IMR-90 (cell line): ENCODE results near the gene ZDHHC14. TPM values are rescaled to one million over a fixed set of nuclear protein-coding genes. Genes with fewer than 3 reads are reported as not detected.

ENCODE experiments used
- ATAC-seq: fragments of 200-7000 bp; cut with Tn5 transposase; 2 replicates; pipeline ENCODE4 v1.9.1; 2020; ENCODE audit warnings: low read depth, mild to moderate bottlenecking, moderate library complexity
- BruUV-seq: library from RNA; stranded (reverse); fragments of 400-500 nt; replicated peaks from 2 replicates; lab custom pipeline; 2021; lab: Mats Ljungman, UMichigan
- CTCF ChIA-PET: fragments of 300-600 bp; formaldehyde crosslinking; extraction: SDS; loops from one replicate; lab custom pipeline; 2021; ENCODE audit warnings: antibody characterized with exemption; lab: Yijun Ruan, JAX
- POLR2A ChIA-PET: fragments of 300-600 bp; sonication (Branson Sonifier 250); formaldehyde crosslinking; loops from one replicate; lab custom pipeline; 2022; ENCODE audit warnings: antibody characterized with exemption; ENCODE audit not compliant: unreplicated experiment; lab: Charles Lee
- DNase-seq: peaks from one replicate; pipeline ENCODE4 v3.0.0; 2013
- H2AFZ ChIP-seq: replicated peaks from 2 replicates; pipeline ENCODE3; 2013; ENCODE audit warnings: low read length, mild to moderate bottlenecking; ENCODE audit not compliant: poor library complexity
- H2AK5ac ChIP-seq: 2 replicates; pipeline ENCODE4 v1.6.1; 2013; ENCODE audit warnings: low read depth, low read length, inconsistent platforms
- H2AK9ac ChIP-seq: replicated peaks from 2 replicates; pipeline ENCODE3; 2013; ENCODE audit warnings: mild to moderate bottlenecking, low read depth, low read length, moderate library complexity; ENCODE audit not compliant: poor library complexity
- H2BK120ac ChIP-seq: 2 replicates; pipeline ENCODE4 v1.6.1; 2013; ENCODE audit warnings: low read depth, low read length, inconsistent platforms
- H2BK15ac ChIP-seq: 3 replicates; pipeline ENCODE4 v1.6.1; 2013; ENCODE audit warnings: low read depth, low read length, inconsistent platforms
- H2BK20ac ChIP-seq: 2 replicates; pipeline ENCODE4 v1.6.1; 2013; ENCODE audit warnings: low read depth, mild to moderate bottlenecking, inconsistent platforms, low read length, moderate library complexity
- H2BK5ac ChIP-seq: 2 replicates; pipeline ENCODE4 v1.6.1; 2013; ENCODE audit warnings: mild to moderate bottlenecking, low read depth, low read length, inconsistent platforms; ENCODE audit not compliant: poor library complexity, severe bottlenecking
- H3K14ac ChIP-seq: replicated peaks from 2 replicates; pipeline ENCODE4 v1.6.1; 2013; ENCODE audit warnings: low read depth, low read length, inconsistent platforms
- H3K18ac ChIP-seq: 2 replicates; pipeline ENCODE4 v1.6.1; 2013; ENCODE audit warnings: low read depth, low read length, control low read depth
- H3K23ac ChIP-seq: 2 replicates; pipeline ENCODE4 v1.6.1; 2013; ENCODE audit warnings: low read depth, low read length, inconsistent platforms
- H3K27ac ChIP-seq: 2 replicates; pipeline ENCODE4 v1.5.1; 2013; ENCODE audit warnings: mild to moderate bottlenecking, control low read depth, low read length; ENCODE audit not compliant: insufficient read depth
- H3K27me3 ChIP-seq: 2 replicates; pipeline ENCODE4 v1.6.1; 2013; ENCODE audit warnings: low read length; ENCODE audit not compliant: control insufficient read depth, insufficient read depth
- H3K36me3 ChIP-seq: 2 replicates; pipeline ENCODE4 v1.6.1; 2013; ENCODE audit warnings: low read length, mixed read lengths; ENCODE audit not compliant: control insufficient read depth, insufficient read depth
- H3K4ac ChIP-seq: 2 replicates; pipeline ENCODE4 v1.6.1; 2013; ENCODE audit warnings: low read depth, low read length, inconsistent platforms
- H3K4me1 ChIP-seq: 2 replicates; pipeline ENCODE4 v1.6.1; 2013; ENCODE audit warnings: low read length, mixed read lengths; ENCODE audit not compliant: control insufficient read depth, insufficient read depth
- H3K4me2 ChIP-seq: 2 replicates; pipeline ENCODE4 v1.6.1; 2013; ENCODE audit warnings: low read depth, mild to moderate bottlenecking, control low read depth, low read length, moderate library complexity
- H3K4me3 ChIP-seq: 2 replicates; pipeline ENCODE4 v1.5.1; 2013; ENCODE audit warnings: low read depth, mild to moderate bottlenecking, control low read depth, low read length, moderate library complexity; ENCODE audit not compliant: insufficient read depth
- H3K56ac ChIP-seq: 2 replicates; pipeline ENCODE4 v1.6.1; 2013; ENCODE audit warnings: low read length, inconsistent platforms; ENCODE audit not compliant: insufficient read depth; ENCODE audit errors: extremely low read depth
- H3K79me1 ChIP-seq, 2 experiments: 2 replicates each; pipeline ENCODE4 v1.6.1; 2013; ENCODE audit warnings: low read length in 2 of 2, inconsistent platforms in 1 of 2, low read depth in 1 of 2
- H3K9ac ChIP-seq: 2 replicates; pipeline ENCODE4 v1.6.1; 2013; ENCODE audit warnings: low read depth, low read length, control low read depth
- H3K9me1 ChIP-seq: 2 replicates; pipeline ENCODE4 v1.6.1; 2013; ENCODE audit warnings: low read length, inconsistent platforms; ENCODE audit not compliant: insufficient read depth
- H3K9me3 ChIP-seq: 2 replicates; pipeline ENCODE4 v1.6.1; 2013; ENCODE audit warnings: low read length; ENCODE audit not compliant: control insufficient read depth, insufficient read depth
- H4K20me1 ChIP-seq: 2 replicates; pipeline ENCODE4 v1.6.1; 2013; ENCODE audit warnings: low read length, inconsistent platforms; ENCODE audit not compliant: insufficient read depth
- H4K5ac ChIP-seq: 2 replicates; pipeline ENCODE4 v1.6.1; 2013; ENCODE audit warnings: mild to moderate bottlenecking, low read depth, low read length, control low read depth
- H4K8ac ChIP-seq, 2 experiments: 2 replicates each; pipeline ENCODE4 v1.6.1; 2013; ENCODE audit warnings: low read depth in 2 of 2, low read length in 2 of 2, control low read depth in 1 of 2, inconsistent platforms in 1 of 2
- H4K91ac ChIP-seq: 2 replicates; pipeline ENCODE4 v1.6.1; 2013; ENCODE audit warnings: low read depth, low read length, inconsistent platforms; ENCODE audit not compliant: insufficient read depth
- BHLHE40 ChIP-seq: fragments of 150-350 bp; IDR thresholded peaks from 2 replicates; pipeline ENCODE4 v1.6.1; 2016; ENCODE audit warnings: mild to moderate bottlenecking, low read depth, low read length
- CEBPB ChIP-seq: IDR thresholded peaks from 2 replicates; pipeline ENCODE4 v1.6.1; 2012; ENCODE audit warnings: low read depth, low read length, improper control_type of control experiment
- CHD1 ChIP-seq: IDR thresholded peaks from 2 replicates; pipeline ENCODE4 v1.6.1; 2012; ENCODE audit warnings: low read depth, low read length, improper control_type of control experiment
- ELK1 ChIP-seq: fragments of 150-350 bp; IDR thresholded peaks from 2 replicates; pipeline ENCODE4 v1.6.1; 2016; ENCODE audit warnings: low read depth, mild to moderate bottlenecking, low read length, moderate library complexity, borderline replicate concordance
- FOS ChIP-seq: fragments of 150-350 bp; IDR thresholded peaks from 2 replicates; pipeline ENCODE4 v1.6.1; 2016; ENCODE audit warnings: low read depth, low read length
- MAFK ChIP-seq: IDR thresholded peaks from 2 replicates; pipeline ENCODE4 v1.6.1; 2012; ENCODE audit warnings: low read depth, low read length, improper control_type of control experiment
- MAZ ChIP-seq: IDR thresholded peaks from 2 replicates; pipeline ENCODE4 v1.6.1; 2012; ENCODE audit warnings: low read depth, mild to moderate bottlenecking, low read length, improper control_type of control experiment, moderate library complexity, borderline replicate concordance
- MXI1 ChIP-seq: IDR thresholded peaks from 2 replicates; pipeline ENCODE4 v1.6.1; 2012; ENCODE audit warnings: low read depth, mild to moderate bottlenecking, low read length, moderate library complexity, borderline replicate concordance
- POLR2A ChIP-seq: IDR thresholded peaks from 2 replicates; pipeline ENCODE4 v1.6.1; 2012; ENCODE audit warnings: mild to moderate bottlenecking, low read depth, low read length
- RAD21 ChIP-seq: IDR thresholded peaks from 2 replicates; pipeline ENCODE4 v1.6.1; 2012; ENCODE audit warnings: low read length, improper control_type of control experiment
- RCOR1 ChIP-seq: IDR thresholded peaks from 2 replicates; pipeline ENCODE4 v1.6.1; 2012; ENCODE audit warnings: mild to moderate bottlenecking, low read length, improper control_type of control experiment; ENCODE audit not compliant: insufficient replicate concordance
- RFX5 ChIP-seq: IDR thresholded peaks from 2 replicates; pipeline ENCODE4 v1.8.0; 2012; ENCODE audit warnings: low read depth, mild to moderate bottlenecking, low read length, moderate library complexity
- SMC3 ChIP-seq: fragments of 150-350 bp; IDR thresholded peaks from 2 replicates; pipeline ENCODE4 v1.6.1; 2016; ENCODE audit warnings: low read depth, mild to moderate bottlenecking, antibody characterized with exemption, low read length, moderate library complexity
- USF2 ChIP-seq: fragments of 150-350 bp; IDR thresholded peaks from 2 replicates; pipeline ENCODE4 v1.6.1; 2017; ENCODE audit warnings: mild to moderate bottlenecking, antibody characterized with exemption, low read length, low read depth
- WGBS, 2 experiments: methylation state at CpG; one replicate each; pipeline versions ENCODE4 v1.1.5 to v1.1.7; 2013; ENCODE audit warnings: missing lambda C conversion rate in 2 of 2; ENCODE audit not compliant: insufficient read length in 1 of 2; ENCODE audit errors: extremely low coverage in 2 of 2; 5-methylcytosine and 5-hydroxymethylcytosine counted together
- dilution Hi-C: fragments of 300-500 bp; cut with HindIII; formaldehyde crosslinking; loops from one replicate; pipeline ENCODE4 v1.14.3; 2018; ENCODE audit warnings: low sequenced_read_pairs; ENCODE audit not compliant: unreplicated experiment
- in situ Hi-C: fragments of 300-500 bp; cut with MboI; formaldehyde crosslinking; loops from 3 replicates; pipeline ENCODE4 v1.14.3; 2019; ENCODE audit warnings: low sequenced_read_pairs, inconsistent platforms, mixed read lengths
- intact Hi-C: fragments of 100-400 bp; cut with micrococcal nuclease; formaldehyde crosslinking; loops from 2 replicates; pipeline ENCODE4 v1.10.0; 2022
- polyA plus RNA-seq, 3 experiments: library from polyadenylated mRNA; depleted of rRNA; stranded (reverse); fragments of >200 nt; gene quantifications; 2 replicates each; pipeline ENCODE4 v1.2.3, GENCODE V29; 2012; ENCODE audit warnings: low replicate concordance in 1 of 3
- total RNA-seq: library from RNA; depleted of rRNA; stranded (reverse); fragments of >200 nt; gene quantifications from 2 replicates; pipeline ENCODE4 v1.2.3, GENCODE V29; 2012
- TF ChIP-seq, protein P1 (sequence below): conservative IDR thresholded peaks from 2 replicates; pipeline ENCODE4 v1.5.1; 2012; ENCODE audit warnings: mild to moderate bottlenecking, low read depth, low read length, improper control_type of control experiment

Gene ZDHHC14
- total and polyA plus RNA-seq, 2 of the 4 experiments (the other 2 are of a cell fraction) = 0.90 to 2.0 TPM

DNA sequence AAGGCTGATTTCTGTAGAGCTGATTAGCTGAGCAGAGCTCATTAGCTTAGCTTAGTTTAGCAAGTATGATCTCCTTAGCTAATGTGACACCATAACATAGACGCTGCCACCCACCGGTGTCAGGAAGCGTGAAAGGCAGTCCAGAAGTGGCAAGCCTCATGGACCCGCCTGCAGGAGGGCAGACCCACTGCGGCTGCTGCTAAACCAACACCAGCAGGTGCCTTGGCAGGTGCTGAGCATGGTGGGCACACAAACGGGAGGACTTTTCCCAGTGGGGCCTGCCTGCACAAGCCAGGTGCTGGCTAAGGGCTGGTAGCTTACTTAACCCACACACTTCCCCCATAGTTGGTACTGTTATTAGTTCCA is 22.7 kb downstream of the ZDHHC14 start:
- no peak overlapping the region for H4K8ac ChIP-seq
- in situ Hi-C loops (no loop called here), intact Hi-C loops (no loop called here), dilution Hi-C loops (no loop called here)
- no peak overlapping the region for H2AK9ac ChIP-seq
- ChIA-PET POLR2A (no interaction called here), CTCF (no interaction called here)
- no peak overlapping the region for H3K14ac ChIP-seq
- H3K27ac ChIP-seq = no peak overlapping the region
- H3K9me3 ChIP-seq = no peaks in the 10 kb centered on the region
- H4K5ac ChIP-seq = no peak overlapping the region
- no peak overlapping the region for H3K4me2 ChIP-seq
- no peak overlapping the region for H2BK120ac ChIP-seq
- no peaks in the 10 kb centered on the region; a peak in 1 of 4 replicates for H3K79me1 ChIP-seq
- H3K56ac ChIP-seq = no peak overlapping the region
- no peak overlapping the region for H4K91ac ChIP-seq
- H3K27me3 ChIP-seq = no peaks in the 10 kb centered on the region
- no peak overlapping the region for H2BK5ac ChIP-seq
- 0 out of 2 replicates have a peak, but pooled peaks cover 7% of the 10 kb centered on the region for H3K9me1 ChIP-seq
- no peak overlapping the region for H2BK15ac ChIP-seq
- no peaks in the 10 kb centered on the region for H3K36me3 ChIP-seq
- WGBS, 2 experiments = 98% methylated on average over 5 of the region's 6 CpGs; no CpG with 5 or more reads in 1 of the 2 experiments
- ATAC-seq (no peak), DNase-seq (no peak)
- H2AK5ac ChIP-seq = no peak overlapping the region
- no TSS peak for BruUV-seq
- H4K20me1 ChIP-seq = peaks cover 5% of the 10 kb centered on the region; the same call in 1 of the 2 replicates
- H2AFZ ChIP-seq = no peak overlapping the region
- H3K18ac ChIP-seq = no peak overlapping the region
- H3K4ac ChIP-seq = no peak overlapping the region
- no peaks in the 10 kb centered on the region; the same call in 1 of the 2 replicates for H3K4me1 ChIP-seq
- H3K23ac ChIP-seq = no peak overlapping the region
- TF ChIP-seq RFX5 = no peak
- TF ChIP-seq USF2 = no peak
- TF ChIP-seq MXI1 = no peak
- TF ChIP-seq BHLHE40 = no peak
- no peak for TF ChIP-seq RAD21
- no peak for TF ChIP-seq CEBPB
- TF ChIP-seq MAFK = no peak
- TF ChIP-seq RCOR1 = no peak
- no peak for TF ChIP-seq ELK1
- TF ChIP-seq MAZ = no peak
- TF ChIP-seq FOS = no peak
- TF ChIP-seq CHD1 = no peak
- TF ChIP-seq, protein P1, sequence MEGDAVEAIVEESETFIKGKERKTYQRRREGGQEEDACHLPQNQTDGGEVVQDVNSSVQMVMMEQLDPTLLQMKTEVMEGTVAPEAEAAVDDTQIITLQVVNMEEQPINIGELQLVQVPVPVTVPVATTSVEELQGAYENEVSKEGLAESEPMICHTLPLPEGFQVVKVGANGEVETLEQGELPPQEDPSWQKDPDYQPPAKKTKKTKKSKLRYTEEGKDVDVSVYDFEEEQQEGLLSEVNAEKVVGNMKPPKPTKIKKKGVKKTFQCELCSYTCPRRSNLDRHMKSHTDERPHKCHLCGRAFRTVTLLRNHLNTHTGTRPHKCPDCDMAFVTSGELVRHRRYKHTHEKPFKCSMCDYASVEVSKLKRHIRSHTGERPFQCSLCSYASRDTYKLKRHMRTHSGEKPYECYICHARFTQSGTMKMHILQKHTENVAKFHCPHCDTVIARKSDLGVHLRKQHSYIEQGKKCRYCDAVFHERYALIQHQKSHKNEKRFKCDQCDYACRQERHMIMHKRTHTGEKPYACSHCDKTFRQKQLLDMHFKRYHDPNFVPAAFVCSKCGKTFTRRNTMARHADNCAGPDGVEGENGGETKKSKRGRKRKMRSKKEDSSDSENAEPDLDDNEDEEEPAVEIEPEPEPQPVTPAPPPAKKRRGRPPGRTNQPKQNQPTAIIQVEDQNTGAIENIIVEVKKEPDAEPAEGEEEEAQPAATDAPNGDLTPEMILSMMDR = no peak
- no peak for TF ChIP-seq POLR2A
- TF ChIP-seq SMC3 = no peak
- no peak overlapping the region for H2BK20ac ChIP-seq
- no peak overlapping the region for H3K4me3 ChIP-seq
- H3K9ac ChIP-seq = no peak overlapping the region
